Gastroesophageal sphincter (tissue), 3 donors: ENCODE results near the gene CRELD2.

Experiments
- EP300 ChIP-seq: sonication (generic); formaldehyde crosslinking; IDR thresholded peaks from one replicate; pipeline ENCODE4 v1.6.1; 2017; ENCODE audit warnings: antibody characterized with exemption, mild to moderate bottlenecking
- POLR2A ChIP-seq, 2 donors: fragments of 450-650 bp; IDR thresholded peaks; one replicate each; pipeline ENCODE4 v1.6.1; 2017; ENCODE audit warnings: antibody characterized with exemption in 2 of 2, mild to moderate bottlenecking in 2 of 2, moderate library complexity in 1 of 2
- POLR2AphosphoS5 ChIP-seq: sonication (generic); formaldehyde crosslinking; IDR thresholded peaks from one replicate; pipeline ENCODE4 v1.6.1; 2017; ENCODE audit warnings: antibody characterized with exemption
- TF ChIP-seq, protein P1 (sequence below), 4 experiments: fragments of 200-600 bp in 2 of 4; fragments of 450-650 bp in 2 of 4; sonication (generic) in 1 of 4; IDR thresholded peaks; one replicate each; pipeline ENCODE4 v1.5.1; 2017 to 2019; ENCODE audit warnings: antibody characterized with exemption in 4 of 4, mild to moderate bottlenecking in 2 of 4, moderate library complexity in 2 of 4

GRCh38 chr22:49960159-49961004, 41.9 kb downstream of the CRELD2 start, which contains the start of gene PIM3:
- TF ChIP-seq, protein P1, sequence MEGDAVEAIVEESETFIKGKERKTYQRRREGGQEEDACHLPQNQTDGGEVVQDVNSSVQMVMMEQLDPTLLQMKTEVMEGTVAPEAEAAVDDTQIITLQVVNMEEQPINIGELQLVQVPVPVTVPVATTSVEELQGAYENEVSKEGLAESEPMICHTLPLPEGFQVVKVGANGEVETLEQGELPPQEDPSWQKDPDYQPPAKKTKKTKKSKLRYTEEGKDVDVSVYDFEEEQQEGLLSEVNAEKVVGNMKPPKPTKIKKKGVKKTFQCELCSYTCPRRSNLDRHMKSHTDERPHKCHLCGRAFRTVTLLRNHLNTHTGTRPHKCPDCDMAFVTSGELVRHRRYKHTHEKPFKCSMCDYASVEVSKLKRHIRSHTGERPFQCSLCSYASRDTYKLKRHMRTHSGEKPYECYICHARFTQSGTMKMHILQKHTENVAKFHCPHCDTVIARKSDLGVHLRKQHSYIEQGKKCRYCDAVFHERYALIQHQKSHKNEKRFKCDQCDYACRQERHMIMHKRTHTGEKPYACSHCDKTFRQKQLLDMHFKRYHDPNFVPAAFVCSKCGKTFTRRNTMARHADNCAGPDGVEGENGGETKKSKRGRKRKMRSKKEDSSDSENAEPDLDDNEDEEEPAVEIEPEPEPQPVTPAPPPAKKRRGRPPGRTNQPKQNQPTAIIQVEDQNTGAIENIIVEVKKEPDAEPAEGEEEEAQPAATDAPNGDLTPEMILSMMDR (IDR thresholded peaks at IDR 0.05): peak in 2 of 4 experiments; percentile 3 to 12
- peak; percentile 65 for TF ChIP-seq POLR2AphosphoS5
- TF ChIP-seq POLR2A (IDR thresholded peaks at IDR 0.05): peak; percentile 73 to 97
- TF ChIP-seq EP300: no peak
